ENCODE results near the gene CDNF.

DNA sequence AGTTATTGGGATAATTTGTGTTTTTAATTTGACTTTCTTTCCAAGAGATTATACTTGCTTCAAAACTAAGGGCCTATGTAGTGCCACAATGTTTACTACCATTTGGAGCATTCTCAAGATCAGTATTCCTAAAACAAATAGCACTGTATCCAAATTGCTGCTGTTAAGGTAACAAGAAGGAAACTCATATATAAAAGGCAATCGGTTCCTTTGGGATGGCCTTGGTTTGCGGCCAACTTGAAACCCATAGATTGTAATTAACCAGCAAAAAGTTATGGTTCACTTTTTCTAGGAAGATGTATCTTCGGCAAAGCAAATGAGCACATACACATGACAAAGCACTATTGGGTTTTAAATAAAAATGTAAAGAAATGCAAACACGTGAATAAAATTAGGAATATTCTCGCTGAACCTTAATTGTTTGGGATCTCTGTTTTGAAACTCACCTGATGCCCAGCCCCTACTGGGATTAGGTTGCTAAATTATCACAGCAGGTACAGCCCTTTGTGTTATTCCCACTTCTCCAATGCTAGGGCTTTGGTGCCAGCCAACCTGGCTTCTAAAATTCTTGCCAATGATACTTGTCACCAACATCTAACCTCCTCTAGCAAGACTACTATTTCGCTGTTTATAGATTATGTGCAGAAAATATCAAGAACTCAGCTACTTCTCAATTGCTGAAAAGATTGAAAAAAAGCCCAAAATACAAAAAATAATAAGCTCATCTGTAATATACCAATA, 16.0 kb downstream of the CDNF start:
- TF ChIP-seq, protein P1, sequence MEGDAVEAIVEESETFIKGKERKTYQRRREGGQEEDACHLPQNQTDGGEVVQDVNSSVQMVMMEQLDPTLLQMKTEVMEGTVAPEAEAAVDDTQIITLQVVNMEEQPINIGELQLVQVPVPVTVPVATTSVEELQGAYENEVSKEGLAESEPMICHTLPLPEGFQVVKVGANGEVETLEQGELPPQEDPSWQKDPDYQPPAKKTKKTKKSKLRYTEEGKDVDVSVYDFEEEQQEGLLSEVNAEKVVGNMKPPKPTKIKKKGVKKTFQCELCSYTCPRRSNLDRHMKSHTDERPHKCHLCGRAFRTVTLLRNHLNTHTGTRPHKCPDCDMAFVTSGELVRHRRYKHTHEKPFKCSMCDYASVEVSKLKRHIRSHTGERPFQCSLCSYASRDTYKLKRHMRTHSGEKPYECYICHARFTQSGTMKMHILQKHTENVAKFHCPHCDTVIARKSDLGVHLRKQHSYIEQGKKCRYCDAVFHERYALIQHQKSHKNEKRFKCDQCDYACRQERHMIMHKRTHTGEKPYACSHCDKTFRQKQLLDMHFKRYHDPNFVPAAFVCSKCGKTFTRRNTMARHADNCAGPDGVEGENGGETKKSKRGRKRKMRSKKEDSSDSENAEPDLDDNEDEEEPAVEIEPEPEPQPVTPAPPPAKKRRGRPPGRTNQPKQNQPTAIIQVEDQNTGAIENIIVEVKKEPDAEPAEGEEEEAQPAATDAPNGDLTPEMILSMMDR (IDR thresholded peaks at IDR 0.05), result no peak
- no peak for TF ChIP-seq POLR2A (IDR thresholded peaks at IDR 0.05)
